BE2C (cell line): ENCODE measurements around the gene CLCN1. TPM values are rescaled to one million over a fixed set of nuclear protein-coding genes. Genes with fewer than 3 reads are reported as not detected.

Source experiments
- DNase-seq: peaks from one replicate; pipeline ENCODE4 v3.0.0-alpha.2; 2020
- H3K27me3 ChIP-seq: fragments of 250-450 bp; sonication (Bioruptor Pico); 2 replicates; pipeline ENCODE4 v1.5.1; 2020; ENCODE audit warnings: mild to moderate bottlenecking
- H3K36me3 ChIP-seq: fragments of 250-450 bp; sonication (Bioruptor Pico); 2 replicates; pipeline ENCODE4 v1.5.1; 2020; ENCODE audit warnings: mild to moderate bottlenecking
- H3K4me1 ChIP-seq: fragments of 250-450 bp; sonication (Bioruptor Pico); 2 replicates; pipeline ENCODE4 v1.5.1; 2020
- H3K4me3 ChIP-seq: 2 replicates; pipeline ENCODE4 v1.5.1; 2011; ENCODE audit warnings: low read depth, low read length
- H3K9me3 ChIP-seq: fragments of 250-450 bp; sonication (Bioruptor Pico); 2 replicates; pipeline ENCODE4 v1.5.1; 2020
- CTCF ChIP-seq: IDR thresholded peaks from 2 replicates; pipeline ENCODE4 v1.5.1; 2012; ENCODE audit warnings: mild to moderate bottlenecking, low read depth, low read length
- polyA plus RNA-seq: library from polyadenylated mRNA; unstranded; fragments of >200 nt; gene quantifications from one replicate; pipeline ENCODE4 v1.2.1, GENCODE V29; 2012; ENCODE audit warnings: low read depth, missing spikeins; ENCODE audit not compliant: insufficient read length, insufficient read depth

CLCN1 gene
- polyA plus RNA-seq, result not detected

GRCh38 chr7:143315776-143316175, at the start of gene CLCN1:
CLCN1 (plus strand) TSS chr7:143316111; CDS start chr7:143316213, 102 bp downstream.
- Histone ChIP-seq H3K36me3 (no peaks in the 10 kb centered on the region), H3K4me1 (no peaks in the 10 kb centered on the region), H3K9me3 (no peaks in the 10 kb centered on the region), H3K27me3 (no peaks in the 10 kb centered on the region), H3K4me3 (no peak within 1 kb of the TSS)
- no peak for DNase-seq
- no peak for TF ChIP-seq CTCF

DNA sequence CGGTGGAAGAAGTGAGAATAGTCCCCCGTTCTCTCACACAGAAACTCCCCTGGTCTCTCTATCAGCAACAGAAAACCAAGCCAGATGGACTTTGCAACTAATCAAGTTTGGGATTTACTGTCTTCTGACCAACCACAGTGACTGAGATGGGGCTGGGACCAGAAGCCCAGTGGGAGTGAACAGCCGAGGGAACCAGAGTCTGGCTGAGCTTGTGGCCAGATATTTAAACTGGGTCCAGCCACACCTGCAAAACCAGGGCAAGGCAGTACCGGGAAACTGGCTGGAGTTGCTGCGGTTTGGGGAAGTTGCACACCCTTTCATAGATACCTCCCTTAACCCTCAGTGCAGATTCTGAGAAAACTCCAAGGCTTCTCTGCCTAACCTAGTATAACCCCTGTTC, 46.7 kb upstream of the CLCN1 start:
- Histone ChIP-seq H3K9me3 (no peaks in the 10 kb centered on the region), H3K4me3 (no peak overlapping the region), H3K36me3 (no peaks in the 10 kb centered on the region; the same call in 1 of the 2 replicates), H3K27me3 (no peaks in the 10 kb centered on the region), H3K4me1 (no peaks in the 10 kb centered on the region)
- TF ChIP-seq CTCF, result no peak
- DNase-seq, result no peak

DNA sequence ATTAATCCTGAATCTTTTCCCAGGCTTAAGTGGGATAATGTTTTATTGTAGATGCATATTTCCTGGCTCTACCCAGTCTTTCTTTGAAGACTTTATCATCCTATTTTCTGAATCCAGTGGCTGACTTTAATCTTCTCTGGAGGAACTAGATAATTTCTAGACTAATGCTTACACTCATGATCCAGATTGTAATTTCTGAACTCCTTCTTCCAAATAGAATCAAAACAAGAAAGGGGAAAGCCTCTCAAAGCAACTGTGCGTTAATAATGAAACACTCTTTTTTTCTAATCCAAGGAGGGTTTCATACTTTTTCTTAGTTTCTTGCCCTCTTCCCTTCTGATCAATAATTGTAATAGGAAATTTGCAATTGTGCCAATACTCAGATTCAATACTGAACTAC, 44.7 kb upstream of the CLCN1 start:
- Histone ChIP-seq H3K27me3 (no peaks in the 10 kb centered on the region; the same call in 1 of the 2 replicates), H3K4me3 (no peak overlapping the region), H3K9me3 (no peaks in the 10 kb centered on the region), H3K36me3 (no peaks in the 10 kb centered on the region; the same call in 1 of the 2 replicates), H3K4me1 (no peaks in the 10 kb centered on the region)
- DNase-seq, result no peak
- no peak for TF ChIP-seq CTCF

DNA sequence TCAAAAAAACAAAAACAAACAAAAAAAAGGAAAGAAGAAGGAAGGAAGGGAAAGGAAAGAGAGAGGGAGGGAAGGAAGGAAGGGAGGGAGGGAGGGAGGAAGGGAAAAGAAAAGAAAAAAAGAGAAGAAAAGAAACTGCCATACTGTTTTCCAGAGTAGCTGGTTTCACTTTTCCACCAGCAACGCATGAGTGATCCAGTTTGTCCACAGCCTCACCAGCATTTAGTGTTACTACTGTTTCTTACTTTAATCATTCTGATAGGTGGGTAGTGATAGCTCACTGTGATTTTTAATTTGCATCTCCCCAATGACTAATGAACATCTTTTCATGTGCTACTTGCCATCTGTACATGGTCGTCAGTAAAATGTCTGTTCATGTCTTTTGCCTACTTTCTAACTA, 43.0 kb upstream of the CLCN1 start:
- no peaks in the 10 kb centered on the region for H3K4me1 ChIP-seq
- H3K27me3 ChIP-seq, result no peaks in the 10 kb centered on the region; the same call in 1 of the 2 replicates
- H3K36me3 ChIP-seq, result no peaks in the 10 kb centered on the region; the same call in 1 of the 2 replicates
- no peaks in the 10 kb centered on the region for H3K9me3 ChIP-seq
- no peak overlapping the region for H3K4me3 ChIP-seq
- TF ChIP-seq CTCF, result no peak
- no peak for DNase-seq

GRCh38 chr7:143279186-143280098, 36.5 kb upstream of the CLCN1 start:
- no peak overlapping the region for H3K4me3 ChIP-seq
- DNase-seq, result no peak
- no peaks in the 10 kb centered on the region for H3K36me3 ChIP-seq
- peaks cover 11% of the 10 kb centered on the region for H3K4me1 ChIP-seq
- no peak for TF ChIP-seq CTCF
- H3K27me3 ChIP-seq, result no peaks in the 10 kb centered on the region; the same call in 1 of the 2 replicates
- H3K9me3 ChIP-seq, result no peaks in the 10 kb centered on the region

- no peaks in the 10 kb centered on the region; the same call in 1 of the 2 replicates for H3K27me3 ChIP-seq
- H3K4me1 ChIP-seq, result peaks cover 12% of the 10 kb centered on the region
- H3K4me3 ChIP-seq, result no peak overlapping the region
- no peak for DNase-seq
- TF ChIP-seq CTCF, result no peak
- no peaks in the 10 kb centered on the region for H3K36me3 ChIP-seq
- H3K9me3 ChIP-seq, result no peaks in the 10 kb centered on the region
Measured at GRCh38 chr7:143280160-143280559, 35.8 kb upstream of the CLCN1 start.
